ENCODE results near the gene CASQ1.

- TF ChIP-seq PLSCR1 (CRISPR knock-in tag; IDR thresholded peaks at IDR 0.05; ENCODE audit: borderline replicate concordance) (no peak), NFE2L2 (IDR thresholded peaks at IDR 0.05; ENCODE audit: low read length) (no peak), ELK4 (CRISPR knock-in tag; IDR thresholded peaks at IDR 0.05; ENCODE audit: borderline replicate concordance) (no peak), CTCF (CRISPR knock-in tag; IDR thresholded peaks at IDR 0.05) (no peak)
Measured at GRCh38 chr1:160247053-160247452, 56.7 kb downstream of the CASQ1 start.

Measured in HepG2 (cell line).